Raji (cell line): Measurements from ENCODE around the gene CACNA1C.

Experiments
- POLR2A ChIP-seq: IDR thresholded peaks from 2 replicates; pipeline ENCODE4 v1.6.1; 2011; ENCODE audit warnings: low read depth, low read length, control low read depth; ENCODE audit not compliant: insufficient read depth

CACNA1C gene

GRCh38 chr12:2323532-2324255 lies 270.9 kb downstream of the CACNA1C start:
- TF ChIP-seq POLR2A = no peak

GRCh38 chr12:2324387-2324786 lies 271.6 kb downstream of the CACNA1C start:
- TF ChIP-seq POLR2A = no peak

GRCh38 chr12:2325519-2325918 lies 272.7 kb downstream of the CACNA1C start:
- TF ChIP-seq POLR2A = no peak

- TF ChIP-seq POLR2A = no peak
These were observed 273.7 kb downstream of the CACNA1C start for GRCh38 chr12:2326470-2326869.

- TF ChIP-seq POLR2A = no peak
These were observed 275.9 kb downstream of the CACNA1C start for GRCh38 chr12:2328661-2329060.

- TF ChIP-seq POLR2A = no peak
These were observed 276.9 kb downstream of the CACNA1C start for GRCh38 chr12:2329661-2330210.

- TF ChIP-seq POLR2A = no peak
These were observed 279.4 kb downstream of the CACNA1C start for GRCh38 chr12:2332236-2332635.

- no peak for TF ChIP-seq POLR2A
These were observed 280.2 kb downstream of the CACNA1C start for GRCh38 chr12:2332947-2333346.

GRCh38 chr12:2333491-2334195 lies 280.9 kb downstream of the CACNA1C start:
- no peak for TF ChIP-seq POLR2A

- no peak for TF ChIP-seq POLR2A
These were observed 281.5 kb downstream of the CACNA1C start for GRCh38 chr12:2334271-2334670.

- no peak for TF ChIP-seq POLR2A
These were observed 281.9 kb downstream of the CACNA1C start for GRCh38 chr12:2334689-2335088.

- TF ChIP-seq POLR2A = no peak
These were observed 282.3 kb downstream of the CACNA1C start for GRCh38 chr12:2335109-2335508.

GRCh38 chr12:2335513-2335912 lies 282.7 kb downstream of the CACNA1C start:
- no peak for TF ChIP-seq POLR2A

GRCh38 chr12:2335916-2336315 lies 283.1 kb downstream of the CACNA1C start:
- no peak for TF ChIP-seq POLR2A

- no peak for TF ChIP-seq POLR2A
These were observed 283.6 kb downstream of the CACNA1C start for GRCh38 chr12:2336409-2336829.
